ENCODE data around the gene RBM20. TPM values are rescaled to one million over a fixed set of nuclear protein-coding genes. Genes with fewer than 3 reads are reported as not detected.
"Not testable (repeated sequence)": the region's sequence is repeated elsewhere in the genome, so short reads cannot be mapped to it uniquely, and the experiment has no call there.

The RBM20 gene
- total RNA-seq, 1 donor from 2014 or later: 0.67 TPM

- intact Hi-C loops (cut with DNase I): no loop called here
- DNase-seq (ENCODE audit: low spot score): no peak
- no peak for ATAC-seq
Observed at GRCh38 chr10:110723224-110723891, 79.2 kb downstream of the RBM20 start.

- intact Hi-C loops (cut with DNase I): no loop called here
- ATAC-seq (no peak), DNase-seq (ENCODE audit: low spot score) (no peak)
Observed at GRCh38 chr10:110724116-110724921, 80.2 kb downstream of the RBM20 start.

- ATAC-seq (no peak), DNase-seq (ENCODE audit: low spot score) (no peak)
- intact Hi-C loops (cut with DNase I): no loop called here
Observed at GRCh38 chr10:110724937-110725336, 80.8 kb downstream of the RBM20 start.

- ATAC-seq: peak; percentile 60
- DNase-seq (ENCODE audit: low spot score): no peak
- intact Hi-C loops (cut with DNase I): no loop called here
Observed at GRCh38 chr10:110725801-110726630, 81.9 kb downstream of the RBM20 start.

- DNase-seq (ENCODE audit: low spot score); ATAC-seq; intact Hi-C loops (cut with DNase I): not testable (repeated sequence)
Observed at GRCh38 chr10:110727785-110728184, 83.6 kb downstream of the RBM20 start.

GRCh38 chr10:110730345-110731050 is 86.4 kb downstream of the RBM20 start:
- intact Hi-C loops (cut with DNase I): no loop called here
- DNase-seq (ENCODE audit: low spot score) (no peak), ATAC-seq (no peak)

GRCh38 chr10:110733218-110733952 is 89.2 kb downstream of the RBM20 start:
- intact Hi-C loops (cut with DNase I): no loop called here
- ATAC-seq (no peak), DNase-seq (ENCODE audit: low spot score) (no peak)

- intact Hi-C loops (cut with DNase I): no loop called here
- ATAC-seq (no peak), DNase-seq (ENCODE audit: low spot score) (no peak)
Observed at GRCh38 chr10:110735620-110736027, 91.5 kb downstream of the RBM20 start.

- DNase-seq (ENCODE audit: low spot score) (no peak), ATAC-seq (peak; percentile 10)
- intact Hi-C loops (cut with DNase I): no loop called here
Observed at GRCh38 chr10:110737886-110738634, 93.9 kb downstream of the RBM20 start.

GRCh38 chr10:110739811-110740271 is 95.7 kb downstream of the RBM20 start:
- intact Hi-C loops (cut with DNase I): no loop called here
- DNase-seq (ENCODE audit: low spot score): no peak
- peak; percentile 59 for ATAC-seq

- no peak for ATAC-seq
- intact Hi-C loops (cut with DNase I): no loop called here
Observed at GRCh38 chr10:110742801-110743200, 98.7 kb downstream of the RBM20 start.

GRCh38 chr10:110744782-110745181 is 100.6 kb downstream of the RBM20 start:
- ATAC-seq (no peak), DNase-seq (ENCODE audit: low spot score) (no peak)
- intact Hi-C loops (cut with DNase I): no loop called here

More at GRCh38 chr10:110742801-110743200, 98.7 kb downstream of the RBM20 start:
- DNase-seq (ENCODE audit: low spot score): no peak

- intact Hi-C loops (cut with DNase I): no loop called here
- ATAC-seq (peak; percentile 82), DNase-seq (ENCODE audit: low spot score) (no peak)
Observed at GRCh38 chr10:110746254-110746826, 102.2 kb downstream of the RBM20 start.

GRCh38 chr10:110746969-110747608 is 103.0 kb downstream of the RBM20 start:
- ATAC-seq: no peak
- intact Hi-C loops (cut with DNase I): no loop called here
- no peak for DNase-seq (ENCODE audit: low spot score)

GRCh38 chr10:110747609-110748464 is 103.7 kb downstream of the RBM20 start:
- intact Hi-C loops (cut with DNase I): no loop called here
- ATAC-seq: no peak
- no peak for DNase-seq (ENCODE audit: low spot score)

- intact Hi-C loops (cut with DNase I): no loop called here
- ATAC-seq (no peak), DNase-seq (ENCODE audit: low spot score) (no peak)
Observed at GRCh38 chr10:110748970-110749369, 104.8 kb downstream of the RBM20 start.
